GM19240 (cell line): ENCODE data around the gene COL4A6.

Experiments used
- DNase-seq: peaks from one replicate; pipeline ENCODE4 v3.0.0; 2011; ENCODE audit warnings: low spot score; ENCODE audit not compliant: insufficient read length

The COL4A6 gene

GRCh38 chrX:108331126-108331909, 106.9 kb downstream of the COL4A6 start:
- DNase-seq: no peak

- DNase-seq: no peak
These were observed 114.5 kb downstream of the COL4A6 start for GRCh38 chrX:108323751-108324150.

- no peak for DNase-seq
These were observed 116.0 kb downstream of the COL4A6 start for GRCh38 chrX:108322234-108322633.

GRCh38 chrX:108316456-108316855, 121.8 kb downstream of the COL4A6 start:
- DNase-seq: no peak

- DNase-seq: no peak
These were observed 124.6 kb downstream of the COL4A6 start for GRCh38 chrX:108313669-108314068.

- DNase-seq: no peak
These were observed 125.3 kb downstream of the COL4A6 start for GRCh38 chrX:108312957-108313356.

- DNase-seq: no peak
These were observed 126.2 kb downstream of the COL4A6 start for GRCh38 chrX:108312011-108312410.

- no peak for DNase-seq
These were observed 127.7 kb downstream of the COL4A6 start for GRCh38 chrX:108310506-108310905.

- no peak for DNase-seq
These were observed 129.1 kb downstream of the COL4A6 start for GRCh38 chrX:108309144-108309543.

- no peak for DNase-seq
These were observed 130.8 kb downstream of the COL4A6 start for GRCh38 chrX:108307132-108308085.

- no peak for DNase-seq
These were observed 132.1 kb downstream of the COL4A6 start for GRCh38 chrX:108306086-108306485.

GRCh38 chrX:108304757-108305156, 133.5 kb downstream of the COL4A6 start:
- DNase-seq: no peak

- DNase-seq: no peak
These were observed 134.0 kb downstream of the COL4A6 start for GRCh38 chrX:108304210-108304609.

GRCh38 chrX:108303682-108304081, 134.5 kb downstream of the COL4A6 start:
- no peak for DNase-seq

GRCh38 chrX:108299704-108300103, 138.5 kb downstream of the COL4A6 start:
- no peak for DNase-seq

- DNase-seq: no peak
These were observed 139.1 kb downstream of the COL4A6 start for GRCh38 chrX:108299101-108299591.

GRCh38 chrX:108298165-108298602, 140.0 kb downstream of the COL4A6 start:
- DNase-seq: no peak

- no peak for DNase-seq
These were observed 140.9 kb downstream of the COL4A6 start for GRCh38 chrX:108297290-108297689.

GRCh38 chrX:108292053-108292452, 146.2 kb downstream of the COL4A6 start:
- DNase-seq: no peak

- no peak for DNase-seq
These were observed 152.3 kb downstream of the COL4A6 start for GRCh38 chrX:108285918-108286317.

GRCh38 chrX:108285356-108285755, 152.9 kb downstream of the COL4A6 start:
- no peak for DNase-seq

GRCh38 chrX:108275732-108276131, 162.5 kb downstream of the COL4A6 start:
- no peak for DNase-seq
